Esophagus squamous epithelium (tissue), 4 donors: ENCODE measurements around the gene SSH3.

Experiments
- POLR2A ChIP-seq, 4 donors: fragments of 450-650 bp; IDR thresholded peaks; one replicate each; pipeline ENCODE4 v1.6.1; 2017; ENCODE audit warnings: antibody characterized with exemption in 4 of 4, mild to moderate bottlenecking in 4 of 4, moderate library complexity in 3 of 4
- TF ChIP-seq, protein P1 (sequence below), 6 experiments: fragments of 450-650 bp in 4 of 6; fragments of 200-600 bp in 2 of 6; sonication (generic) in 2 of 6; IDR thresholded peaks; one replicate each; pipeline ENCODE4 v1.5.1; 2016 to 2019; ENCODE audit warnings: antibody characterized with exemption in 6 of 6, mild to moderate bottlenecking in 4 of 6, moderate library complexity in 4 of 6

DNA sequence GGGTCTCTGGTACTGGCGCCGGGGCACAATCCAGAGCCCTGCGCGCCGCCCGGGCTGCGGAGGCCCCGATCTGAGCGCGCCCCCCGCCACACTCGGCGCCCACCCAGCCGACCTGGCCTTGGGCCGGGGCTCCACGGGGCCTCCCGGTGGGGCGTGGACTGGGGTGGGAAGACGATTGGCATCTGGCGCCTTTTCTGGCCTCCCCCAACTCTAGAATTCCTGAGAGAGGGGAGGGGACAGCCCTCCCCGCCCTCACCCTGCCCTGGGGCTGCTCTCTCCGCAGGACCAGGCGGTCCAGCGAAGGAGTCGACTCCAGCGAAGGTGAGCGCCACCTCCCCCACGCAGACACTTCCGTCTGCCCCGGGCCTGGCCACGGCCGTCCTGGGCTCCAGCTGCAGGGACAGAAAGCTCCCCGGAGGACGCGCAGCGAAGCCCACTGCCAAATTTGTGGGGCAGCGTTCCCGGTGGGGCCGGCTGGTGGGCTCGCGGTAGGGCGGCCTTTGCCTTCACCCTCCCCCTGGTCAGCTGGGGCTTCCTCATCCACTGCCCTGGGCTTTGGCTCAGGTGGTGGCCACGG is 593 bp downstream of the SSH3 start:
- TF ChIP-seq, protein P1, sequence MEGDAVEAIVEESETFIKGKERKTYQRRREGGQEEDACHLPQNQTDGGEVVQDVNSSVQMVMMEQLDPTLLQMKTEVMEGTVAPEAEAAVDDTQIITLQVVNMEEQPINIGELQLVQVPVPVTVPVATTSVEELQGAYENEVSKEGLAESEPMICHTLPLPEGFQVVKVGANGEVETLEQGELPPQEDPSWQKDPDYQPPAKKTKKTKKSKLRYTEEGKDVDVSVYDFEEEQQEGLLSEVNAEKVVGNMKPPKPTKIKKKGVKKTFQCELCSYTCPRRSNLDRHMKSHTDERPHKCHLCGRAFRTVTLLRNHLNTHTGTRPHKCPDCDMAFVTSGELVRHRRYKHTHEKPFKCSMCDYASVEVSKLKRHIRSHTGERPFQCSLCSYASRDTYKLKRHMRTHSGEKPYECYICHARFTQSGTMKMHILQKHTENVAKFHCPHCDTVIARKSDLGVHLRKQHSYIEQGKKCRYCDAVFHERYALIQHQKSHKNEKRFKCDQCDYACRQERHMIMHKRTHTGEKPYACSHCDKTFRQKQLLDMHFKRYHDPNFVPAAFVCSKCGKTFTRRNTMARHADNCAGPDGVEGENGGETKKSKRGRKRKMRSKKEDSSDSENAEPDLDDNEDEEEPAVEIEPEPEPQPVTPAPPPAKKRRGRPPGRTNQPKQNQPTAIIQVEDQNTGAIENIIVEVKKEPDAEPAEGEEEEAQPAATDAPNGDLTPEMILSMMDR (IDR thresholded peaks at IDR 0.05): no peak
- TF ChIP-seq POLR2A (IDR thresholded peaks at IDR 0.05): no peak
